Measurements from ENCODE around the gene XYLB. TPM values are rescaled to one million over a fixed set of nuclear protein-coding genes. Genes with fewer than 3 reads are reported as not detected.

The XYLB gene
- total RNA-seq, 1 donor: 10.1 TPM

DNA sequence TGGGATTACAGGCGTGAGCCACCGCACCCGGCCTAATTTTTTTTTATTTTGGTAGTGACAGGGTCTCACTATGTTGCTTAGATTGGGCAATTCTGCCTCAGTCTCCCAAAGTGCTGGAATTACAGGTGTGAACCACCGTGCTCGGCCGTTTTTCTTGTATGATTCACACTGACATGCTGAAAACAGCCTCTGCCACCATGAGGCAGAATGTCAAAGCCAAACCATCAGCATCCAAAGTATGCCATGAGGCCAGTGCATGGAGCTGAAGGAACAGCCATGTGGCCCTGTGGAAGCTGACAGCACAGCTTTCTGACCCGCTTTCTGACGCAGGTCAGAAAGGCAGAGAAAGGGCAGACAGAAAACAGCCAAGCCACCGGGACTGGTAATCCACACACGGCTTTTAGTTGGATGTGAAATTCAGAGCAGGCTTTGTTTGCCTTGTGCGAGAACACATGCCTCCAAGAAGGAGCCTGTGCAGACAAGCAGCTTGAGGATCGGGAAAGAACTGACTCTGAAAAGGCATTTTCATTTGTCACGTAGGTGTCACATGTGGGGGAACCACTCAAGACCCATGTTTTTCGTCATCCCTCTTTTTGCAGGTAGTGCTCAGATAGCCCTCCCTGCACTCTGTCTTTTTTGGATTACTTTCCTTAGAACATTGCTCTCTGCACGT is 25.1 kb downstream of the XYLB start:
- Histone ChIP-seq H3K27ac (ENCODE audit: low read depth, low read length) (no peak overlapping the region), H3K9me3 (ENCODE audit: low read depth, low read length) (no peaks in the 10 kb centered on the region), H3K4me1 (ENCODE audit: insufficient read depth, low read length) (no peaks in the 10 kb centered on the region), H2AFZ (ENCODE audit: low read length) (no peak overlapping the region), H3K79me2 (ENCODE audit: insufficient read depth, low read length) (no peaks in the 10 kb centered on the region), H4K20me1 (ENCODE audit: insufficient read depth, low read length) (no peaks in the 10 kb centered on the region), H3K4me3 (ENCODE audit: insufficient read depth, low read length) (no peak overlapping the region), H3K36me3 (ENCODE audit: insufficient read depth, low read length) (peaks cover 12% of the 10 kb centered on the region), H3K4me2 (ENCODE audit: insufficient read depth, low read length) (no peak overlapping the region), H3K27me3 (ENCODE audit: insufficient read depth, low read length) (no peaks in the 10 kb centered on the region)
- DNase-seq (ENCODE audit: insufficient read length, low spot score, missing footprints): no peak
- TF ChIP-seq, protein P1, sequence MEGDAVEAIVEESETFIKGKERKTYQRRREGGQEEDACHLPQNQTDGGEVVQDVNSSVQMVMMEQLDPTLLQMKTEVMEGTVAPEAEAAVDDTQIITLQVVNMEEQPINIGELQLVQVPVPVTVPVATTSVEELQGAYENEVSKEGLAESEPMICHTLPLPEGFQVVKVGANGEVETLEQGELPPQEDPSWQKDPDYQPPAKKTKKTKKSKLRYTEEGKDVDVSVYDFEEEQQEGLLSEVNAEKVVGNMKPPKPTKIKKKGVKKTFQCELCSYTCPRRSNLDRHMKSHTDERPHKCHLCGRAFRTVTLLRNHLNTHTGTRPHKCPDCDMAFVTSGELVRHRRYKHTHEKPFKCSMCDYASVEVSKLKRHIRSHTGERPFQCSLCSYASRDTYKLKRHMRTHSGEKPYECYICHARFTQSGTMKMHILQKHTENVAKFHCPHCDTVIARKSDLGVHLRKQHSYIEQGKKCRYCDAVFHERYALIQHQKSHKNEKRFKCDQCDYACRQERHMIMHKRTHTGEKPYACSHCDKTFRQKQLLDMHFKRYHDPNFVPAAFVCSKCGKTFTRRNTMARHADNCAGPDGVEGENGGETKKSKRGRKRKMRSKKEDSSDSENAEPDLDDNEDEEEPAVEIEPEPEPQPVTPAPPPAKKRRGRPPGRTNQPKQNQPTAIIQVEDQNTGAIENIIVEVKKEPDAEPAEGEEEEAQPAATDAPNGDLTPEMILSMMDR (IDR thresholded peaks at IDR 0.05; ENCODE audit: extremely low read depth, low read depth, low read length): no peak

DNA sequence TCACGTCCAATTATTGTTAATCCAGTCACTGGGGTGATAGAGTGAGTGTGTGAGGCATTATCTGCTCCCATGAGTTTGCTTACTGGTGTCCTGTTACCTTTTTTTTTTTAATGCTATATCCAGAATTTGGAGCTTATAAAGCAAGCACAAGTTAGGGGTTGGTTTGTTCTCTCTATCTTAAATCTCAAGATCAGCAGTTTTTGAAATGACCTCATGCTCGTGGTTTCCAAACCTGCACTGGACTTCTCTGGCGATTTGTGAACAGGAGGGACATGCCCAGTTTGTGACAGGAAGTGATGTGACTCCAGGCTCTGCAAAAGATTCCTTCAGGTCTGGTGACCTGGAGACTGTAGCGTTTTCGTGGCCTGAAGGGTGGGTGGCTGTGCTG is 25.6 kb downstream of the XYLB start:
- H3K27me3 ChIP-seq (ENCODE audit: insufficient read depth, low read length): no peaks in the 10 kb centered on the region
- H3K36me3 ChIP-seq (ENCODE audit: insufficient read depth, low read length): peaks cover 16% of the 10 kb centered on the region
- H3K9me3 ChIP-seq (ENCODE audit: low read depth, low read length): no peaks in the 10 kb centered on the region
- no peaks in the 10 kb centered on the region for H3K4me1 ChIP-seq (ENCODE audit: insufficient read depth, low read length)
- H3K4me3 ChIP-seq (ENCODE audit: insufficient read depth, low read length): no peak overlapping the region
- no peak for DNase-seq (ENCODE audit: insufficient read length, low spot score, missing footprints)
- no peaks in the 10 kb centered on the region for H3K79me2 ChIP-seq (ENCODE audit: insufficient read depth, low read length)
- no peak overlapping the region for H2AFZ ChIP-seq (ENCODE audit: low read length)
- TF ChIP-seq, protein P1 (IDR thresholded peaks at IDR 0.05; ENCODE audit: extremely low read depth, low read depth, low read length): no peak
- no peak overlapping the region for H3K27ac ChIP-seq (ENCODE audit: low read depth, low read length)
- H3K4me2 ChIP-seq (ENCODE audit: insufficient read depth, low read length): no peak overlapping the region
- no peaks in the 10 kb centered on the region for H4K20me1 ChIP-seq (ENCODE audit: insufficient read depth, low read length)

DNA sequence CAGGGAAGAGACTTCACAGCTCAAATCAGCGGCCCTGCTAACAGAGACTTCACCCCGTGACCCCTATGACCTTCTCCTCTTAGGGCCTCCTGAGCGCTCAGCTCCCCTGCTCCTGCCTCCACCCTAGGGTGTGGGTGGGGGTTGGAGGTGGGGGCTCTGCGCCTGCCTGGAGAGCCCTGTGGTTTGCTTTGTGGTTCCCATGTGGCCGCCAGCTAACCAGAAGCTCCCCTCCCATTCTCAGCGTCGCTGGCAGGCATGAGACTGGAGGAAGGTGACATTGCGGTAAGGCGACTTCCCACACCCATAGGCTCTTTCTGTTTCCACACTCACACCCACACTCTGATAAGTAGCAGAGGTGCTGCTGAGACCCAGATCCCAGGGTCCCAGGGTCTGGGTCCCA is 27.6 kb downstream of the XYLB start:
- Histone ChIP-seq H2AFZ (ENCODE audit: low read length) (no peak overlapping the region), H3K4me2 (ENCODE audit: insufficient read depth, low read length) (no peak overlapping the region), H3K4me1 (ENCODE audit: insufficient read depth, low read length) (no peaks in the 10 kb centered on the region), H3K36me3 (ENCODE audit: insufficient read depth, low read length) (peaks cover 18% of the 10 kb centered on the region), H3K9me3 (ENCODE audit: low read depth, low read length) (no peaks in the 10 kb centered on the region), H3K27ac (ENCODE audit: low read depth, low read length) (no peak overlapping the region), H4K20me1 (ENCODE audit: insufficient read depth, low read length) (no peaks in the 10 kb centered on the region), H3K27me3 (ENCODE audit: insufficient read depth, low read length) (no peaks in the 10 kb centered on the region), H3K79me2 (ENCODE audit: insufficient read depth, low read length) (no peaks in the 10 kb centered on the region), H3K4me3 (ENCODE audit: insufficient read depth, low read length) (no peak overlapping the region)
- no peak for DNase-seq (ENCODE audit: insufficient read length, low spot score, missing footprints)
- TF ChIP-seq, protein P1 (IDR thresholded peaks at IDR 0.05; ENCODE audit: extremely low read depth, low read depth, low read length): no peak

DNA sequence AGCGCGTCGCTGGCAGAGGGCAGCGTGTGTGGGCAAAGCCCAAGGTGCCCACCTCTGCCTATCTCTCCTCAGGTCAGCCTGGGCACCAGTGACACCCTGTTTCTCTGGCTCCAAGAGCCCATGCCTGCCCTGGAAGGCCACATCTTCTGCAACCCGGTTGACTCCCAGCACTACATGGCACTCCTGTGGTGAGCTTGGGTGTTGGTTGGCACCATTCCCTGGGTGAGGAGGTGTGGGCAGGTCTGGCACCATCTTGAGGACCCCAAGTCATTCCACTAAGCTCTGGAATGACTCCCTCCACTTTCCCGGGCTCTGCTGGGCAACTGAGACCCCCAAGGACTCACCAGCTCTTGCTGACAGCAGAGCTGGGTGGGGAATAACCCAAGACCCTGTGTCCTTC is 28.5 kb downstream of the XYLB start:
- Histone ChIP-seq H3K27ac (ENCODE audit: low read depth, low read length) (no peak overlapping the region), H2AFZ (ENCODE audit: low read length) (no peak overlapping the region), H3K27me3 (ENCODE audit: insufficient read depth, low read length) (no peaks in the 10 kb centered on the region), H3K9me3 (ENCODE audit: low read depth, low read length) (no peaks in the 10 kb centered on the region), H3K36me3 (ENCODE audit: insufficient read depth, low read length) (peaks cover 18% of the 10 kb centered on the region), H3K4me3 (ENCODE audit: insufficient read depth, low read length) (no peak overlapping the region), H3K79me2 (ENCODE audit: insufficient read depth, low read length) (no peaks in the 10 kb centered on the region), H3K4me2 (ENCODE audit: insufficient read depth, low read length) (no peak overlapping the region), H3K4me1 (ENCODE audit: insufficient read depth, low read length) (no peaks in the 10 kb centered on the region), H4K20me1 (ENCODE audit: insufficient read depth, low read length) (no peaks in the 10 kb centered on the region)
- TF ChIP-seq, protein P1 (IDR thresholded peaks at IDR 0.05; ENCODE audit: extremely low read depth, low read depth, low read length): no peak
- no peak for DNase-seq (ENCODE audit: insufficient read length, low spot score, missing footprints)

Data from osteoblast (primary cell).